Testis (tissue), 2 donors: ENCODE data around the gene NELL1.

ENCODE experiments used
- POLR2A ChIP-seq: fragments of 450-650 bp; IDR thresholded peaks from one replicate; pipeline ENCODE4 v1.6.1; 2017; ENCODE audit warnings: antibody characterized with exemption, mild to moderate bottlenecking, moderate library complexity
- TF ChIP-seq, protein P1 (sequence below), 3 experiments: fragments of 450-650 bp in 2 of 3; fragments of 200-600 bp in 1 of 3; sonication (generic) in 1 of 3; IDR thresholded peaks; one replicate each; pipeline ENCODE4 v1.5.1; 2016 to 2019; ENCODE audit warnings: antibody characterized with exemption in 3 of 3, mild to moderate bottlenecking in 2 of 3, moderate library complexity in 1 of 3

- TF ChIP-seq, protein P1, sequence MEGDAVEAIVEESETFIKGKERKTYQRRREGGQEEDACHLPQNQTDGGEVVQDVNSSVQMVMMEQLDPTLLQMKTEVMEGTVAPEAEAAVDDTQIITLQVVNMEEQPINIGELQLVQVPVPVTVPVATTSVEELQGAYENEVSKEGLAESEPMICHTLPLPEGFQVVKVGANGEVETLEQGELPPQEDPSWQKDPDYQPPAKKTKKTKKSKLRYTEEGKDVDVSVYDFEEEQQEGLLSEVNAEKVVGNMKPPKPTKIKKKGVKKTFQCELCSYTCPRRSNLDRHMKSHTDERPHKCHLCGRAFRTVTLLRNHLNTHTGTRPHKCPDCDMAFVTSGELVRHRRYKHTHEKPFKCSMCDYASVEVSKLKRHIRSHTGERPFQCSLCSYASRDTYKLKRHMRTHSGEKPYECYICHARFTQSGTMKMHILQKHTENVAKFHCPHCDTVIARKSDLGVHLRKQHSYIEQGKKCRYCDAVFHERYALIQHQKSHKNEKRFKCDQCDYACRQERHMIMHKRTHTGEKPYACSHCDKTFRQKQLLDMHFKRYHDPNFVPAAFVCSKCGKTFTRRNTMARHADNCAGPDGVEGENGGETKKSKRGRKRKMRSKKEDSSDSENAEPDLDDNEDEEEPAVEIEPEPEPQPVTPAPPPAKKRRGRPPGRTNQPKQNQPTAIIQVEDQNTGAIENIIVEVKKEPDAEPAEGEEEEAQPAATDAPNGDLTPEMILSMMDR (IDR thresholded peaks at IDR 0.05): no peak
- no peak for TF ChIP-seq POLR2A
These were observed 732.9 kb downstream of the NELL1 start for GRCh38 chr11:21402274-21402673.
